ENCODE results near the gene SH2D3A. TPM values are rescaled to one million over a fixed set of nuclear protein-coding genes. Genes with fewer than 3 reads are reported as not detected.
A peak's percentile ranks its signal among the peaks of the same experiment; 100 is the strongest.

Gene SH2D3A
- total RNA-seq (10 to 100 TPM; 61.7 to 83.7 (median 73.6) TPM), total RNA-seq (27.9 to 75.9 (median 56.1) reads per million in 29 experiments)
- total RNA-seq (2013) = 40.2 TPM

GRCh38 chr19:6767357-6768235, at the start of gene SH2D3A:
Gene SH2D3A, minus strand, starts transcription at chr19:6767435. Its CDS starts 3,687 bp downstream, at chr19:6763748.
- 0% methylated on average over 27 of the region's 47 CpGs for WGBS (ENCODE audit: insufficient coverage)
- ChIA-PET POLR2A (interaction anchor here in 1 of 2 donors (1.4 kb wide), 1 partner anchor 30 kb away, joined by 7 read pairs; the partner anchor contains the start of gene GPR108), CTCF (interaction anchor here in 1 of 2 donors (0.9 to 3.2 kb wide), 5 partner anchors 30 to 286 kb away, joined by 3 to 23 read pairs (median 4); partner anchors contain the start of genes DENND1C and GPR108)
- Mint-ChIP-seq H3K9me3 (no peaks in the 10 kb centered on the region), H3K36me3 (no peaks in the 10 kb centered on the region), H3K4me1 (peaks cover 41 to 48% (median 41%) of the 10 kb centered on the region in 3 donors), H3K4me3 (peak within 1 kb of the TSS; percentile 87 to 89 (median 87)), H3K27me3 (no peaks in the 10 kb centered on the region), H3K27ac (peak within 1 kb of the TSS; percentile 93 to 94)
- Histone ChIP-seq H3K4me3 (ENCODE audit: control insufficient read depth in 1 of 2, extremely low read depth in 1 of 2, low read length in 1 of 2) (peak within 1 kb of the TSS; percentile 70 to 87), H3K27me3 (replicated peaks in 1 of 2; ENCODE audit: control insufficient read depth in 2 of 2, extremely low read depth in 1 of 2, insufficient read depth in 2 of 2, low read length in 1 of 2) (no peaks in the 10 kb centered on the region), H3K27ac (ENCODE audit: low read length) (peak within 1 kb of the TSS; percentile 96), H3K4me1 (ENCODE audit: control insufficient read depth in 1 of 2, extremely low read depth in 1 of 2, insufficient read depth in 2 of 2, low read length in 2 of 2) (peaks cover 17 to 59% of the 10 kb centered on the region in 2 experiments), H3K36me3 (ENCODE audit: control insufficient read depth in 2 of 2, extremely low read depth in 1 of 2, insufficient read depth in 1 of 2, low read length in 1 of 2) (peaks cover 0 to 4% of the 10 kb centered on the region in 2 donors), H3K9me3 (no peaks in the 10 kb centered on the region)
- ATAC-seq (replicated peaks in 1 of 4) (peak; percentile 74 to 87 (median 82)), DNase-seq (peak; percentile 87 to 97 (median 92))

- no peak overlapping the region for H3K4me3 Mint-ChIP-seq
- H3K36me3 Mint-ChIP-seq = peaks cover 35% of the 10 kb centered on the region
- no CpG with 5 or more reads among the region's 4 CpGs for WGBS (ENCODE audit: insufficient coverage)
- Histone ChIP-seq H3K27me3 (replicated peaks in 1 of 2; ENCODE audit: control insufficient read depth in 2 of 2, extremely low read depth in 1 of 2, insufficient read depth in 2 of 2, low read length in 1 of 2) (no peaks in the 10 kb centered on the region), H3K36me3 (ENCODE audit: control insufficient read depth in 2 of 2, extremely low read depth in 1 of 2, insufficient read depth in 1 of 2, low read length in 1 of 2) (peaks cover 0 to 9% of the 10 kb centered on the region in 2 donors), H3K4me1 (ENCODE audit: control insufficient read depth in 1 of 2, extremely low read depth in 1 of 2, insufficient read depth in 2 of 2, low read length in 2 of 2) (peaks cover 19 to 51% of the 10 kb centered on the region in 2 experiments), H3K27ac (ENCODE audit: low read length) (peak overlapping the region; percentile 48), H3K4me3 (ENCODE audit: control insufficient read depth in 1 of 2, extremely low read depth in 1 of 2, low read length in 1 of 2) (no peak overlapping the region), H3K9me3 (no peaks in the 10 kb centered on the region)
- H3K4me1 Mint-ChIP-seq = peaks cover 71 to 73% (median 72%) of the 10 kb centered on the region in 3 donors
- H3K27me3 Mint-ChIP-seq = no peaks in the 10 kb centered on the region
- H3K27ac Mint-ChIP-seq = peak overlapping the region; percentile 60 to 84
- CTCF ChIA-PET = interaction anchor here (0.5 to 1.1 kb wide), 3 partner anchors 61 to 78 kb away, joined by 3 to 4 read pairs (median 3); no protein-coding TSS in a partner anchor
- no peak for DNase-seq
- ATAC-seq (replicated peaks in 1 of 4) = peak; percentile 45 to 61 (median 53)
- POLR2A ChIA-PET = no interaction called here
- peaks cover 0 to 3% (median 0%) of the 10 kb centered on the region in 3 donors for H3K9me3 Mint-ChIP-seq
Measured at GRCh38 chr19:6813659-6814058, 46.4 kb upstream of the SH2D3A start.

- peaks cover 19 to 46% of the 10 kb centered on the region in 2 experiments for H3K4me1 ChIP-seq (ENCODE audit: control insufficient read depth in 1 of 2, extremely low read depth in 1 of 2, insufficient read depth in 2 of 2, low read length in 2 of 2)
- DNase-seq (no peak), ATAC-seq (replicated peaks in 1 of 4) (no peak)
- H3K27ac Mint-ChIP-seq = peak overlapping the region; percentile 60 to 84
- CTCF ChIA-PET = no interaction called here
- no peaks in the 10 kb centered on the region for H3K27me3 Mint-ChIP-seq
- no CpG with 5 or more reads among the region's 2 CpGs for WGBS (ENCODE audit: insufficient coverage)
- H3K27ac ChIP-seq (ENCODE audit: low read length) = no peak overlapping the region
- peaks cover 34% of the 10 kb centered on the region for H3K36me3 Mint-ChIP-seq
- H3K36me3 ChIP-seq (ENCODE audit: control insufficient read depth in 2 of 2, extremely low read depth in 1 of 2, insufficient read depth in 1 of 2, low read length in 1 of 2) = peaks cover 0 to 6% of the 10 kb centered on the region in 2 donors
- H3K4me1 Mint-ChIP-seq = peaks cover 64 to 72% (median 72%) of the 10 kb centered on the region in 3 donors
- H3K9me3 Mint-ChIP-seq = peaks cover 0 to 3% (median 0%) of the 10 kb centered on the region in 3 donors
- POLR2A ChIA-PET = no interaction called here
- H3K4me3 Mint-ChIP-seq = no peak overlapping the region
- H3K4me3 ChIP-seq (ENCODE audit: control insufficient read depth in 1 of 2, extremely low read depth in 1 of 2, low read length in 1 of 2) = no peak overlapping the region
- H3K27me3 ChIP-seq (replicated peaks in 1 of 2; ENCODE audit: control insufficient read depth in 2 of 2, extremely low read depth in 1 of 2, insufficient read depth in 2 of 2, low read length in 1 of 2) = no peaks in the 10 kb centered on the region
- H3K9me3 ChIP-seq = no peaks in the 10 kb centered on the region
Measured at GRCh38 chr19:6812612-6813011, 45.4 kb upstream of the SH2D3A start.

- ChIA-PET POLR2A (no interaction called here), CTCF (no interaction called here)
- Histone ChIP-seq H3K27me3 (replicated peaks in 1 of 2; ENCODE audit: control insufficient read depth in 2 of 2, extremely low read depth in 1 of 2, insufficient read depth in 2 of 2, low read length in 1 of 2) (no peaks in the 10 kb centered on the region), H3K27ac (ENCODE audit: low read length) (no peak overlapping the region), H3K4me1 (ENCODE audit: control insufficient read depth in 1 of 2, extremely low read depth in 1 of 2, insufficient read depth in 2 of 2, low read length in 2 of 2) (peaks cover 20 to 51% of the 10 kb centered on the region in 2 experiments), H3K9me3 (no peaks in the 10 kb centered on the region), H3K4me3 (ENCODE audit: control insufficient read depth in 1 of 2, extremely low read depth in 1 of 2, low read length in 1 of 2) (no peak overlapping the region), H3K36me3 (ENCODE audit: control insufficient read depth in 2 of 2, extremely low read depth in 1 of 2, insufficient read depth in 1 of 2, low read length in 1 of 2) (peaks cover 0 to 6% of the 10 kb centered on the region in 2 donors)
- H3K27me3 Mint-ChIP-seq = no peaks in the 10 kb centered on the region
- H3K9me3 Mint-ChIP-seq = peaks cover 0 to 3% (median 0%) of the 10 kb centered on the region in 3 donors
- H3K36me3 Mint-ChIP-seq = peaks cover 30% of the 10 kb centered on the region
- H3K4me1 Mint-ChIP-seq = peaks cover 69 to 72% (median 71%) of the 10 kb centered on the region in 3 donors
- DNase-seq = peak in 1 of 35 experiments; percentile 53
- peak in 1 of 4 experiments; percentile 57 for ATAC-seq (replicated peaks in 1 of 4)
- WGBS (ENCODE audit: insufficient coverage) = no CpG with 5 or more reads among the region's 2 CpGs
- peak overlapping the region; percentile 60 to 73 for H3K27ac Mint-ChIP-seq
- H3K4me3 Mint-ChIP-seq = peak overlapping the region in 1 of 3 donors; percentile 25
Measured at GRCh38 chr19:6811906-6812305, 44.7 kb upstream of the SH2D3A start.

- peaks cover 0 to 8% of the 10 kb centered on the region in 2 donors for H3K36me3 ChIP-seq (ENCODE audit: control insufficient read depth in 2 of 2, extremely low read depth in 1 of 2, insufficient read depth in 1 of 2, low read length in 1 of 2)
- no peak overlapping the region for H3K27ac ChIP-seq (ENCODE audit: low read length)
- H3K36me3 Mint-ChIP-seq = peaks cover 28% of the 10 kb centered on the region
- peak overlapping the region; percentile 60 to 73 for H3K27ac Mint-ChIP-seq
- no peak overlapping the region for H3K4me3 ChIP-seq (ENCODE audit: control insufficient read depth in 1 of 2, extremely low read depth in 1 of 2, low read length in 1 of 2)
- 95% methylated on average over 2 of the region's 3 CpGs for WGBS (ENCODE audit: insufficient coverage)
- H3K27me3 ChIP-seq (replicated peaks in 1 of 2; ENCODE audit: control insufficient read depth in 2 of 2, extremely low read depth in 1 of 2, insufficient read depth in 2 of 2, low read length in 1 of 2) = no peaks in the 10 kb centered on the region
- no peak overlapping the region for H3K4me3 Mint-ChIP-seq
- peaks cover 0 to 3% (median 0%) of the 10 kb centered on the region in 3 donors for H3K9me3 Mint-ChIP-seq
- DNase-seq (no peak), ATAC-seq (replicated peaks in 1 of 4) (no peak)
- H3K4me1 ChIP-seq (ENCODE audit: control insufficient read depth in 1 of 2, extremely low read depth in 1 of 2, insufficient read depth in 2 of 2, low read length in 2 of 2) = peaks cover 25 to 51% of the 10 kb centered on the region in 2 experiments
- H3K9me3 ChIP-seq = no peaks in the 10 kb centered on the region
- CTCF ChIA-PET = no interaction called here
- H3K4me1 Mint-ChIP-seq = peaks cover 72 to 75% (median 73%) of the 10 kb centered on the region in 3 donors
- no peaks in the 10 kb centered on the region for H3K27me3 Mint-ChIP-seq
- POLR2A ChIA-PET = no interaction called here
Measured at GRCh38 chr19:6811378-6811777, 44.1 kb upstream of the SH2D3A start.

GRCh38 chr19:6809262-6809661, 42.0 kb upstream of the SH2D3A start:
- CTCF ChIA-PET = interaction anchor here in 1 of 2 donors (0.5 kb wide), 1 partner anchor 611 kb away, joined by 4 read pairs; no protein-coding TSS in a partner anchor
- no peak for ATAC-seq (replicated peaks in 1 of 4)
- H3K36me3 ChIP-seq (ENCODE audit: control insufficient read depth in 2 of 2, extremely low read depth in 1 of 2, insufficient read depth in 1 of 2, low read length in 1 of 2) = peaks cover 4 to 5% of the 10 kb centered on the region in 2 donors
- no peak for DNase-seq
- H3K27ac ChIP-seq (ENCODE audit: low read length) = no peak overlapping the region
- Mint-ChIP-seq H3K36me3 (peaks cover 26% of the 10 kb centered on the region), H3K27me3 (no peaks in the 10 kb centered on the region), H3K27ac (peak overlapping the region; percentile 69 to 89), H3K4me3 (no peak overlapping the region), H3K9me3 (peaks cover 0 to 3% (median 0%) of the 10 kb centered on the region in 3 donors), H3K4me1 (peaks cover 61 to 69% (median 63%) of the 10 kb centered on the region in 3 donors)
- POLR2A ChIA-PET = no interaction called here
- peaks cover 22 to 51% of the 10 kb centered on the region in 2 experiments for H3K4me1 ChIP-seq (ENCODE audit: control insufficient read depth in 1 of 2, extremely low read depth in 1 of 2, insufficient read depth in 2 of 2, low read length in 2 of 2)
- no peaks in the 10 kb centered on the region for H3K27me3 ChIP-seq (replicated peaks in 1 of 2; ENCODE audit: control insufficient read depth in 2 of 2, extremely low read depth in 1 of 2, insufficient read depth in 2 of 2, low read length in 1 of 2)
- 56% methylated on average over 3 of the region's 4 CpGs for WGBS (ENCODE audit: insufficient coverage)
- no peaks in the 10 kb centered on the region for H3K9me3 ChIP-seq
- H3K4me3 ChIP-seq (ENCODE audit: control insufficient read depth in 1 of 2, extremely low read depth in 1 of 2, low read length in 1 of 2) = no peak overlapping the region
